OCI-LY1 (cell line): Measurements from ENCODE around the gene C2CD4A.

Source experiments
- CTCF ChIP-seq: fragments of 200-600 bp; sonication (generic), shearing (Covaris generic); IDR thresholded peaks from 2 replicates; pipeline ENCODE4 v1.5.1; 2017; ENCODE audit warnings: mild to moderate bottlenecking, antibody characterized with exemption, low read length, moderate library complexity, mixed read lengths
- EZH2 ChIP-seq: fragments of 200-600 bp; sonication (generic), shearing (Covaris generic); IDR thresholded peaks from 2 replicates; pipeline ENCODE4 v1.8.0; 2017; ENCODE audit warnings: borderline replicate concordance, mixed run types, mild to moderate bottlenecking, antibody characterized with exemption, low read length, moderate library complexity, mixed read lengths

GRCh38 chr15:62066663-62067447 lies at the start of gene C2CD4A:
- TF ChIP-seq CTCF (peak; percentile 29; the same call in 1 of the 2 replicates), EZH2 (no peak)
